HL-60 (cell line): ENCODE data around the gene ZNF281.

ENCODE experiments used
- CTCF ChIP-seq: IDR thresholded peaks from one replicate; pipeline ENCODE4 v1.5.1; 2011; ENCODE audit warnings: low read length, control low read depth, inconsistent platforms; ENCODE audit not compliant: insufficient read depth
- POLR2AphosphoS5 ChIP-seq: IDR thresholded peaks from 2 replicates; pipeline ENCODE4 v1.6.1; 2012; ENCODE audit warnings: low read depth

- TF ChIP-seq CTCF (no peak), POLR2AphosphoS5 (no peak)
These were observed 43.7 kb upstream of the ZNF281 start for GRCh38 chr1:200453553-200453905.
